GM12873 (cell line): ENCODE results near the gene FAF2.

ENCODE experiments used
- TF ChIP-seq, protein P1 (sequence below): IDR thresholded peaks from 2 replicates; pipeline ENCODE4 v1.5.1; 2012; ENCODE audit warnings: low read depth, mild to moderate bottlenecking, moderate library complexity, low read length, control low read depth; ENCODE audit not compliant: insufficient read depth; ENCODE audit errors: missing control alignments

FAF2 gene

DNA sequence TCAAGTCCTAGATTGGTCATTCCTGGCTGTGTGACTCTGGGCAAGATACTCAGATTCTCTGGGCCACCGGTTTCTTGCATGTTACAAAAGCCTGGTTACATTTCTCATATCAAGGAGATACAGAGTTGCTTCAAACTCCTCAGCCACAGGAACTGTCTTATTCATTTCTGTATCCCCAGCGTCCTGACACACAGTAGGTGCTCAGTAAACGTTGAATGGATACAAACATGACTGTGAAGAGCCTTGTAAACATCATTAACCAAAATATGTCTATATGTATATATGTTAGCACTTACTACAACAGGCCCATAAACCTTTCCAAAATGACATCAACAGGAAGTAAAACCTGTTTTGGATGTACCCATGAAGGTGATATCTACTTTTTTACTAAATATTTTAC, 33.5 kb upstream of the FAF2 start:
- TF ChIP-seq, protein P1, sequence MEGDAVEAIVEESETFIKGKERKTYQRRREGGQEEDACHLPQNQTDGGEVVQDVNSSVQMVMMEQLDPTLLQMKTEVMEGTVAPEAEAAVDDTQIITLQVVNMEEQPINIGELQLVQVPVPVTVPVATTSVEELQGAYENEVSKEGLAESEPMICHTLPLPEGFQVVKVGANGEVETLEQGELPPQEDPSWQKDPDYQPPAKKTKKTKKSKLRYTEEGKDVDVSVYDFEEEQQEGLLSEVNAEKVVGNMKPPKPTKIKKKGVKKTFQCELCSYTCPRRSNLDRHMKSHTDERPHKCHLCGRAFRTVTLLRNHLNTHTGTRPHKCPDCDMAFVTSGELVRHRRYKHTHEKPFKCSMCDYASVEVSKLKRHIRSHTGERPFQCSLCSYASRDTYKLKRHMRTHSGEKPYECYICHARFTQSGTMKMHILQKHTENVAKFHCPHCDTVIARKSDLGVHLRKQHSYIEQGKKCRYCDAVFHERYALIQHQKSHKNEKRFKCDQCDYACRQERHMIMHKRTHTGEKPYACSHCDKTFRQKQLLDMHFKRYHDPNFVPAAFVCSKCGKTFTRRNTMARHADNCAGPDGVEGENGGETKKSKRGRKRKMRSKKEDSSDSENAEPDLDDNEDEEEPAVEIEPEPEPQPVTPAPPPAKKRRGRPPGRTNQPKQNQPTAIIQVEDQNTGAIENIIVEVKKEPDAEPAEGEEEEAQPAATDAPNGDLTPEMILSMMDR, result no peak

DNA sequence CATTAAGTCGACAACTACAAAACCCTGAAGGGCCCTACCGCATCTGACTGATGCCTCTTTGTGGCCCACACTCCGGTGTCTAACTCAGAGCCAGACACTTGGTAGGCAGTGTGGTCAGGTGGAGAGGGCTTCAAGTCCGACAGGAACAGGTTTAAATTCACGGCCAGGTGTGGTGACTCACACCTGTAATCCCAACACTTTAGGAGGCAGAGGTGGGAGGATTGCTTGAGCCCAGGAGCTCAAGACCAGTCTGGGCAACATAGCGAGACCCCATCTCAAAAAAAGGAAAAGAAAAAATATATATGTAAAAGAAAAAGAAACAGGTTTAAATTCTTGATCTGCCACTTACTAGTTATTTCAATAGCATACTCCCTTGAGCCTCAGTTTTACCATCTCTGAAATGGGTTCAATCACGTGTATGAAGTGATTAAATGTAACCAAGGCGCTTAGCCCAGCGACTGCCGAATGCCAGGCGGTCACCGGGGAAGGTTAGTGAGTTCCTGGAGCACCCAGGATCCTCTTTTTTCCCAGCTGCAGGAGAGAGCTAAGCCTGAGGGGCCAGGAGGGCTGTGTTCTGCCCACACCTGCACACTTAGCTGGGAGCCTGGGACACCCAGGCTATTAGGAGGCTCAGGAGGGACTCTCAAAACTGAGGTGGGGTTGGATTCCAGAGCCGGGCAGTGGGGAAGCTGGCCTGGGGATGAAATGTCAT, 32.8 kb upstream of the FAF2 start:
- TF ChIP-seq, protein P1, result no peak

DNA sequence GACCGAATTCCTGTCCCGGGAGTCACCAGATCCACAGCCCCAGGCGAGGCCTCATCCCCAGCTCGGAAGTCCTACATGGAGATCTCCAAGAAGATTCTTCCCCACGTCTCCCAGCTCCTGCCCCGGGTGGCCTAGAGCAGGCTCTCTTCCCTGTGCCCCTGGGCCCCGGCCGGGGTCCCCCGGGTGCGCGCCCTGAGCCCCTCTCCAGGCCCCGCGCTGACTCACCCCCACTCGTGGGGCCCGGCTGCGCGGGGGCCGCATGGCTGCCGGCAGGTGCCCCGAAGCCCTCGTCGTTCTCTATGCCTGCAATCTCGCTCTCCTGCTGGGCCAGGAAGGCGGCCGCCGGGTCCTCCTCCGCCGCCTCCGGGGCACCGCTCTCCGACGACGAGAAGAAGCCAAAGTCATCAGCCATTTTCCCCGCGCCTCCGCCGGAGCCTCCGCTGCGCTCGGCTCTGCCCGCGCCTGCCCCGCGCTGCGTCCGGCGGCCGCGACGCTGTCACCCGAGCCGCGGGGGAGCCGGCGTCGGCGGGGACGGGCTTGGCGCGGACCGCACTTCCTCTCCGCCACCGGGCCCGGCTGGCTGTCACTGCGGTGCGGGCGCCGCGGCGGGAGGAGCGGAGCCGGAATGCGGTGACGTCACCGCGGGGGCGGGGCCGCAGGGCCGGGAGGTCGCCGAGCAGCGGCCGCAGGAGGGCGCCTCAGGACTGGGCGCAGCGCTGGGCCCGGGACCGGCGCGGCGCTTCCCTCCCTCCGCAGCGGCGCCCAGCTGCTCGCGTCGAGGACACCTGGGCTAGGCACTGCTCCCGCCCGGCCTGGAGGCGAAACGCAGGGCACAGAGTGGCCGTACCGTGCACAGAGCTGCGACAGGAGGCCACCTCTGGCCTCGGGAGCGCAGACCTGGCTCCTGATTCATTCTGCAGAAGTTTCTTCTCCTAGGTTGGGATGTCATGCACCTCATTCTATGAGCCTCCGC, 31.9 kb upstream of the FAF2 start, which contains the start of gene CLTB:
Gene CLTB, minus strand, starts transcription at position 588 of the 973 bp plus-strand sequence. Its CDS starts 176 bp downstream, at position 412.
- TF ChIP-seq, protein P1, result peak; percentile 71

DNA sequence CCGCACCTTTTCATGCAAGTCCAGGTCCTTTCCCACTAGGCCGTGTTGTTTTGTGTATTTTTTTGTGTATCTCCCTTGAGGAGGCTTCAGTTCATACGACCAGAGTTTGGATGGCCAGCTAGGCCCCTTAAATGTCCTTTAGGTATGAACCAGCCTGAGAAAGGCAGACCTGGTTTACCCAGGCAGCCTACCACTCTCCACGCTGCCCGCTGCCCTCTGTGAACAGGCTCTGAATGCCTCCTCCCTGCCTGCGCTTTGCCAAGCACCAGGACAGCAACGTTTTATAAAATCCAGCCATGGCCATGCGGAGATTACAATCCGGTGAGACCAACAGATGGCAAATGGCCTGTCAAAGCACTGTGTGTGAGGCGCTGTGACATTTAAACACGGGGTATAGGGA, 31.2 kb upstream of the FAF2 start:
- TF ChIP-seq, protein P1, result no peak

DNA sequence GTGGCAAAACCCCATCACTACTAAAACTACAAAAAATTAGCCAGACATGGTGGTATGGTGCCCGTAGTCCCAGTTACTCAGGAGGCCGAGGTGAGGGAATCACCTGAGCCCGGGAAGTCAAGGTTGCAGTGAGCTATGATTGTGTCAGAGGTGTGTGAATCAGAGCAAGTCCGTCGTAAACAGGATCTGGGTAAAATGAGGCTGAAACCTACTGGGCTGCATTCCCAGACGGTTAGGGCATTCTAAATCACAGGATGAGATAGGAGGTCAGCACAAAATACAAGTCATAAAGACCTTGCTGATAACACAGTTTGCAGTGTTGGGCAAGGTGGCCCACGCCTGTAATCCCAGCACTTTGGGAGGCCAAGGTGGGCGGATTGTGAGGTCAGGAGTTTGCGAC, 29.9 kb upstream of the FAF2 start:
- TF ChIP-seq, protein P1, result no peak

DNA sequence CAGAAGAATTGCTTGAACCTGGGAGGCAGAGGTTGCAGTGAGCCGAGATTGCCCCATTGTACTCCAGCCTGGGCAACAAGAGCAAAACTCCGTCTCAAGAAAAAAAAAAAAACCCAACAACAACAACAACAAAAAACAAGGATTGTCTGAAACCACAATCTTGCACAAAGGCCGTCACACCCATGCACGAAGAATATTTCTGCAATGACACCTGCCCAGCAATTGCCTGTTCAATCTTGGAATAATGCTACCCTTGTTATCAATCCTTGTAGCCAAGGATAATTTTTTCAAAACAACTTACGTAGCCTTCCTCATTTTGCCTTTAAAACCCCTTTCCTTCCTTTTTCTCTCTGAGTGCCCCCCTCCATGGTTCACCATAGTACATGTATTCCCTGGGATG, 28.1 kb upstream of the FAF2 start:
- TF ChIP-seq, protein P1, result no peak

DNA sequence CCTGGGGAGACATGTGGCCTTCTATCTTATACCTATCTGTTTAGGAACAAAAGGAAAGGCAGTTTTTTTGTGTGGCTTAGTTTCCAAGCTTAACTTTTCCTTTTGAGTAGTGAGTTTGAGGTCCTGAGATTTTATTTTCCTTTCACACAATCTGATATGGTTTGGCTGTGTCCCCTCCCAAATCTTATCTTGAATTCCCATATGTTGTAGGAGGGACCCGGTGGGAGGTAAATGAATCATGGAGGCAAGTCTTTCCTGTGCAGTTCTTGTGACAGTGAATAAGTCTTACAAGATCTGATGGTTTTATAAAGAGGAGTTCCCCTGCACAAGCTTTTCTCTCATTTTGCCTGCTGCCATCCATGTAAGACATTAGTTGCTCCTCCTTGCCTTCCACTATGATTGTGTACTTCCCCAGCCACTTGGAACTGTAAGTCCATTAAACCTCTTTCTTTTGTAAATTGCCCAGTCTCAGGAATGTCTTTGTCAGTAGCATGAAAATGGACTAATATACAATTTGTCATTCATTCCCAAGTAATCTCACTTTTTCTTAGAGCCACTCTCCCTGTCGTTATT, 27.1 kb upstream of the FAF2 start:
- TF ChIP-seq, protein P1, result no peak
